Skin epidermis (tissue), 12 donors: ENCODE data around the gene EIF5A.

Experiments used
- H3K27ac ChIP-seq, 21 experiments: fragments of 200-600 bp; sonication (generic) in 11 of 21; one replicate each; pipeline ENCODE4 v1.5.0; 2020; ENCODE audit warnings: mild to moderate bottlenecking in 3 of 21, inconsistent platforms in 2 of 21, moderate library complexity in 2 of 21
- H3K4me3 ChIP-seq, 7 experiments: fragments of 200-600 bp; sonication (generic) in 2 of 7; one replicate each; pipeline ENCODE4 v1.5.0; 2020; ENCODE audit warnings: inconsistent platforms in 2 of 7, mild to moderate bottlenecking in 2 of 7, moderate library complexity in 1 of 7

EIF5A gene

GRCh38 chr17:7306911-7307685 is at the start of gene EIF5A:
Gene EIF5A (plus strand): TSS chr17:7307628. CDS start chr17:7309636, 2,008 bp downstream.
- Histone ChIP-seq H3K4me3 (peak within 1 kb of the TSS; percentile 86 to 100 (median 98)), H3K27ac (peak within 1 kb of the TSS; percentile 93 to 100 (median 99))

DNA sequence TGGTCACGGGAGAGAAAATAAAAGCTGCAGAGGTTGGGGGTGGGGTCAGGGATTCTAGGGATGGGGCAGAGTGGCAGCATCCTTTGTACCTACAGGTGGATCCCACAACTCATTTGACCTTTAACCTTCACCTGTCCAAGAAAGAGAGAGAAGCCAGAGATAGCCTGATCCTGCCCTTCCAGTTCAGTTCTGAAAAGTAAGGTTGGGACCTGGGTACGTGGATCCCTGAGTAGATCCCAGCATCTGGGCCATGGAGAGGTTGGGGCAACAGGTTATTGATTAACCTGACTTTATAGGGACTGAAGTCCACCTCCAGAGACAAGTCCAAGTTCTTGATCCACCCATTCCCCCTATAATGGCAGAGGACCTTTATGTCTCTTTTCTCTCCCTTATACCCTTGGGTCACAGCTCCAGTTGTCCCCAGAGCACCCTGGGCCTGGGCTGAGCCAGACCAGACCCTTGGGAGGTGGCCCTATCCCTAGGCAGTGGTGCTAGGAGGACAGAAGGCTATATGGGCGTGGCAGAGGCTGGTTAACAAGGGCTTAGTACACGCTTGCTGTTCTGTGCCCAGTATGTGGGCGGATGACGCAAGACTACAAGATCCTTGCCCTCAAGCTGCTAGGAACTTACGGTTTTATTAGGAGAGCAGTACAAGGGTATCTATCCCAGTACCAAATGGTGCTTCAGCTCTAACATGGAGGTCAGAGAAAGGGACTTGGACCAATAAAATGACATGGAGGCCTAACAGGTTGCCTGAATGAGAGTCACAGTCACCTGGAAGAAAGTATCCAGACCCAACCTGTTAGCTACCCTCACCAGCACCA is 48.5 kb upstream of the EIF5A start:
- Histone ChIP-seq H3K4me3 (no peak overlapping the region), H3K27ac (no peak overlapping the region)

GRCh38 chr17:7259555-7259889 is 47.9 kb upstream of the EIF5A start:
- no peak overlapping the region for H3K27ac ChIP-seq
- H3K4me3 ChIP-seq = no peak overlapping the region

- no peak overlapping the region for H3K4me3 ChIP-seq
- peak overlapping the region in 2 of 21 experiments; percentile 67 to 79 for H3K27ac ChIP-seq
These were observed 47.3 kb upstream of the EIF5A start for GRCh38 chr17:7260151-7260550.

DNA sequence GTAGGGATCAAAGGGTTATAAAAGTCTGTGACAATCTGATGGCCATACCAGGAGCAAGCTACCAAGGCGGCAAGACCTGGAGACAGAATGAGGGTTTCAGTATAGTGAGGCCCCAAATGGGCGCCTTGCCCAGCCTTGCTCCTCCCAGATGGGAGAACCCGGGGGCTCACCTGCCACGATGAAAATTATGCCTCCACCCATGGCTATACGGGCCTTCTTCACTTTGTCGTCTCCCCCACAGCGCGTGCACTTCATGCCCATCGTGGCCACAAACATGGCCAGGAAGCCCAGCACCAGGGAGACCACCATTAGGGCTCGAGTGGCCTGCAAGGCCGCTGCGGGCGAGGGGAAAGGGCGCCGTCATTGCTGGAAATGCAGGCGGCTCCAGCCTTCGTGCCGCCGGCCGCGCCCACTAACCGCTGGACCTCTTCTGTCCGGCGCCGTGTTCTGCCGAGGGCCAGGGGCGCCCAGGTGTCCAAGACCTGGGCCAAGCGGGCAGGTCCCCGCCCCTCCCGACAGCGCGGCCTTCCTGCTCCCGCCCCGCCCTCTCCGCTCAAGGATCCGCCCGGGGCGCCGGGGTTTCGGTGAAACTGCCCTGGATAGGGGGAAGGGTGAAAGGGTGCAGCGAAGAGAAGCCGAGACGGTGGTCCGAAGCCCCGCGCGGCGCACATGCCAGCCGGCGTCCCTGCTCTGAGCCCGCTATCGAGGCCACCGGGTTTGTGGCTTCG is 46.6 kb upstream of the EIF5A start:
- Histone ChIP-seq H3K4me3 (peak overlapping the region; percentile 31 to 45 (median 35)), H3K27ac (peak overlapping the region in 19 of 21 experiments; percentile 18 to 79 (median 54))

DNA sequence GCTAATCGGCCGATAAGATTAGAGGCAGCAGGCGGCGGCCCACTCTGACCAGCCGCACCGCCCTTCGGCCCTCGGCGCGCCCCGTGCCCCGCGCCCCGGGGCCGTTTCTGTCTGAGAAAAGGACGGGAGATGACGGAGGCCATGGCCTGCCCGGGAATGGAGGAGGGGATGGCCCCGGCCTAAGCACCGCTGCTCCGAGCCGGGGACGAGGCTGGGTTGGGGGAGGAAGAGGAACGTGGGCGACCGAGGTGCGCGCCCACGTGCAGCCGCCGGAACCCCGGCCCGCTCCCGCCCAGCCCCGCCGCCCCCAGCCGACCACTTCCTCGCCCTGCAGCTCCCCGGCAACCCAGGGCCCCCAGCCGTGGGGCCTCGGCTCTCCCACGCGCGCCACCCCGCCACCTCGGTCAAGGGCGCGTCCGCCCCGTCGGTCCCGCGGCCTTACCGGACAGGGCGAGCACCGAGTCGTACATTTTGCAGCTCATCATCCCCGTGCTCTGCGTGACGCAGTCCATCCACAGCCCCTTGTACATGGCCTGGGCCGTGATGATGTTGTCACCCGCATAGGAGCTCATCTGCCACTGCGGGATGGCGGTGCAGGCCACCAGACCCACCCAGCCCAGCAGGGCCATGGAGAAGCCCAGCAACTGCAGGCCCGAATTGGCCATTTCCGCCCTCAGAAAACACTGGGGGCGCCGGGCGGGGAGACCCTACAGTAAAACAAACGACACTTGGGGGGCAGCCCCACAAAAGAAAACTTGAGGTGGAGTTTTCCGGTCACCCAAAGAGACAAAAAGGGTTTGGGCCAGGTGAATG is 45.8 kb upstream of the EIF5A start:
- Histone ChIP-seq H3K4me3 (peak overlapping the region; percentile 31 to 45 (median 35)), H3K27ac (peak overlapping the region in 19 of 21 experiments; percentile 18 to 79 (median 54))

- peak within 1 kb of the TSS in 18 of 21 experiments; percentile 18 to 79 (median 54) for H3K27ac ChIP-seq
These were observed 45.1 kb upstream of the EIF5A start, which contains the start of gene CLDN7 for GRCh38 chr17:7262192-7262934. Gene CLDN7 (minus strand): TSS chr17:7262478. CDS start chr17:7262043, 435 bp downstream.

DNA sequence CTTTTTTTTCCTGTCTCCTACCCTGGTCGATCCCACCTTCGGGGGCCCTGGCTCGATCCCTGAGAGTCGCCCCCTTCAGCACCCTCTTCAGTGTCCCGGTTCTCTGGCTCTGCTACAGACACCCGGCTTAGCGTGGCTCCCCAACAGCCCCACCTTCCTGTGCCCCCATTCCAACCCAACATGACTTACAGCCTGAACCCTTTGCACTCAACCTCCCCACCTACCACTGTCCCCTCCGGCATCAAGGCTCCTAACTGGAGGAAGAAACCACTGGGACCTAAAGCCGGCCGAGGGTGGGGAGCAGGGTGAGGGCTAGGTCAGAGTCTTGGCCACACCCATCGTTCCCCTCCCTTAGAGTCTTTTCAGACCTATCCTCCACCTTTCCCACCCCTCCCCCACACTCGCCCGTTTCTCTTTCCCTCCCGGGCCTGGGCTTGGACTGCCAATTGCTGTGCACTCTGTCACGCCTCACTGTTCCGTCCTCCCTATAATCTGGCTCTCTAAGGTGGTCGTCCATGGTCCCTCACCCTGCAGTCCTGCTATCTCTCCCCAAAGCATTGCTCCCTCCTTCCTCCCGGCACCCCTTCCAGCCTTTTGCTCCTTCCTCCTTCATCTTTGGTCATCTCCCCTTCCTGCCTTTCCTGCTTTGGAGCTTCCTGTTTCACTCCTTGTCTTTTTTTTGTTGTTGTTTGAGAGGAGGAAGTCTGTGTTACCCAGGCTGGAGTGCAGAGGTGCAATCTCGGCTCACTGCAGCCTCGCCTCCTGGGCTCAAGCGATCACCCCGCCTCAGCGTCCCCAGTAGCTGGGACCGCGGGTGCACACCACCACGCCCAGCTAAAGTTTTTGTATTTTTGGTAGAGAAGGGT is 44.3 kb upstream of the EIF5A start:
- Histone ChIP-seq H3K27ac (peak overlapping the region in 7 of 21 experiments; percentile 9 to 67 (median 31)), H3K4me3 (peak overlapping the region in 6 of 7 experiments; percentile 8 to 45 (median 32))

More at GRCh38 chr17:7262192-7262934, 45.1 kb upstream of the EIF5A start, which contains the start of gene CLDN7:
- peak within 1 kb of the TSS; percentile 31 to 45 (median 35) for H3K4me3 ChIP-seq

GRCh38 chr17:7263801-7264078 is 43.7 kb upstream of the EIF5A start:
- H3K27ac ChIP-seq = no peak overlapping the region

DNA sequence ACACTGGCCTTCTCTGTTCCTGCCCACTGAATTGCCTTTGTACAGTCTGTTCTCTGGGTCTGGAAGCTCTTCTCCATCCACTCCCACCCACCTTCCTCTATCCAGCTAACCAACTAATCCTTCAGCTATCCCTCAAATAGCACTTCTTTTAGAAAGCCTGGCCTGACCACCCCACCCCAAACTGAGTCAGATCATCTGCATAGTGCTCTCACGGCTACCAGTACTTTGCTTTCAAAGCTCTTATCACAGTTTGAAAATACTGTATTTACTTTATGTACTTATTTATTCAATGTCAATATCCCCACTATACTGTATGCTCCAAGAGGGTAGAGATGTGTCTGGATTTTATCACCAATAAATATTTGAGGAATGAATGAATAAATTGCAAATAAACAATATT is 40.6 kb upstream of the EIF5A start:
- Histone ChIP-seq H3K4me3 (no peak overlapping the region), H3K27ac (no peak overlapping the region)

More at GRCh38 chr17:7263801-7264078, 43.7 kb upstream of the EIF5A start:
- no peak overlapping the region for H3K4me3 ChIP-seq

DNA sequence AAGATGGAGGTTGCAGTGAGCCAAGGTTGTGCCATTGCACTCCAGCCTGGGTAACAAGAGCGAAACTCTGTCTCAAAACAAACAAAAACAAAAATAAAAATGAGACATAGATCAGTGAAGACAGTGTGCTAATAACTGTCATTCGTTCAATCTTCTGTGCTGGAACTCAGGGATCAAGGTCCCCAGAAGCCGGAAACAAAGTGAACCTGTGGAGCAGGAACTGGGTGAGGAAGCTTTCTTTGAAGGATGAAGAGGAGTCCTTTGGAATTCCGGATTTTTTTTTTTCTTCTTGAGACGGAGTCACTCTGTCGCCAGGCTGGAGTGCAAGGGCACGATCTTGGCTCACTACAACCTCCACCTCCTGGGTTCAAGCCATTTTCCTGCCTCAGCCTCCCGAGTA is 28.0 kb upstream of the EIF5A start:
- Histone ChIP-seq H3K4me3 (no peak overlapping the region), H3K27ac (no peak overlapping the region)

- Histone ChIP-seq H3K4me3 (peak overlapping the region; percentile 13 to 46 (median 26)), H3K27ac (peak overlapping the region in 12 of 21 experiments; percentile 10 to 74 (median 52))
These were observed 26.8 kb upstream of the EIF5A start for GRCh38 chr17:7280519-7281073.

GRCh38 chr17:7281074-7281952 is 26.1 kb upstream of the EIF5A start, which contains the start of gene SLC2A4:
Gene SLC2A4 (plus strand): TSS chr17:7281718. CDS start chr17:7281935, 217 bp downstream.
- Histone ChIP-seq H3K27ac (peak within 1 kb of the TSS in 14 of 21 experiments; percentile 4 to 74 (median 42)), H3K4me3 (peak within 1 kb of the TSS; percentile 14 to 46 (median 28))

- Histone ChIP-seq H3K27ac (peak overlapping the region in 6 of 21 experiments; percentile 4 to 53 (median 16)), H3K4me3 (peak overlapping the region; percentile 14 to 46 (median 28))
These were observed 25.3 kb upstream of the EIF5A start for GRCh38 chr17:7281953-7282751.

- Histone ChIP-seq H3K4me3 (no peak overlapping the region), H3K27ac (peak overlapping the region in 1 of 21 experiments; percentile 50)
These were observed 24.6 kb upstream of the EIF5A start for GRCh38 chr17:7282752-7283321.
